GM06990 (cell line): Measurements from ENCODE around the gene MLPH.

Experiments
- DNase-seq: peaks from one replicate; pipeline ENCODE4 v3.0.0-alpha.2; 2011; ENCODE audit not compliant: insufficient read length; ENCODE audit errors: extremely low read depth
- H3K27me3 ChIP-seq: replicated peaks from 2 replicates; pipeline ENCODE4 v1.6.0; 2011; ENCODE audit warnings: low read length; ENCODE audit not compliant: control insufficient read depth, insufficient read depth
- H3K36me3 ChIP-seq: 2 replicates; pipeline ENCODE4 v1.5.1; 2011; ENCODE audit warnings: low read length; ENCODE audit not compliant: control insufficient read depth, insufficient read depth
- H3K4me3 ChIP-seq: replicated peaks from 2 replicates; pipeline ENCODE4 v1.5.1; 2011; ENCODE audit warnings: low read depth, mild to moderate bottlenecking, control low read depth, low read length
- TF ChIP-seq, protein P1 (sequence below): IDR thresholded peaks from 2 replicates; pipeline ENCODE4 v1.5.1; 2011; ENCODE audit warnings: low read length, control low read depth, mild to moderate bottlenecking, inconsistent platforms; ENCODE audit not compliant: insufficient read depth, poor library complexity, severe bottlenecking

MLPH gene

DNA sequence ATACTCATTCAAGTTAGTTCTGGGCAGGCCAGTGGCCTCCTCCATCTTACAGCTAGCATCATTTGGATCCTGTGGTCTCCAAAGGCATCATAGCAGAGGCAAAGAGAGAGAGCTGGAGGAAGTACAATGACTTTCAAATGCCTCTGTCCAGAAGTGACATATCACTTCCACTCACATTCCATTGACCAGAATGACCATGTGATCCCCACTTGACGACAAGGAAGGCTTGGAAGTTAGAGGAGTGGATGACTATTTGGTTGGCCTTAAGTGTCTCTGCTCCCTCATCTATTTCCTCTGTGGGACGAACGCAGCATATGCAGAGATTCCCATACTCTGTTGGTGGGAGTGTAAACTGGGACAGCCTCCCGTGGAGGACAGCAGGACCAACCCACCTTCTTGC, 27.8 kb upstream of the MLPH start:
- H3K36me3 ChIP-seq = no peaks in the 10 kb centered on the region
- H3K4me3 ChIP-seq = no peak overlapping the region
- TF ChIP-seq, protein P1, sequence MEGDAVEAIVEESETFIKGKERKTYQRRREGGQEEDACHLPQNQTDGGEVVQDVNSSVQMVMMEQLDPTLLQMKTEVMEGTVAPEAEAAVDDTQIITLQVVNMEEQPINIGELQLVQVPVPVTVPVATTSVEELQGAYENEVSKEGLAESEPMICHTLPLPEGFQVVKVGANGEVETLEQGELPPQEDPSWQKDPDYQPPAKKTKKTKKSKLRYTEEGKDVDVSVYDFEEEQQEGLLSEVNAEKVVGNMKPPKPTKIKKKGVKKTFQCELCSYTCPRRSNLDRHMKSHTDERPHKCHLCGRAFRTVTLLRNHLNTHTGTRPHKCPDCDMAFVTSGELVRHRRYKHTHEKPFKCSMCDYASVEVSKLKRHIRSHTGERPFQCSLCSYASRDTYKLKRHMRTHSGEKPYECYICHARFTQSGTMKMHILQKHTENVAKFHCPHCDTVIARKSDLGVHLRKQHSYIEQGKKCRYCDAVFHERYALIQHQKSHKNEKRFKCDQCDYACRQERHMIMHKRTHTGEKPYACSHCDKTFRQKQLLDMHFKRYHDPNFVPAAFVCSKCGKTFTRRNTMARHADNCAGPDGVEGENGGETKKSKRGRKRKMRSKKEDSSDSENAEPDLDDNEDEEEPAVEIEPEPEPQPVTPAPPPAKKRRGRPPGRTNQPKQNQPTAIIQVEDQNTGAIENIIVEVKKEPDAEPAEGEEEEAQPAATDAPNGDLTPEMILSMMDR = no peak
- DNase-seq = no peak
- H3K27me3 ChIP-seq = no peaks in the 10 kb centered on the region

DNA sequence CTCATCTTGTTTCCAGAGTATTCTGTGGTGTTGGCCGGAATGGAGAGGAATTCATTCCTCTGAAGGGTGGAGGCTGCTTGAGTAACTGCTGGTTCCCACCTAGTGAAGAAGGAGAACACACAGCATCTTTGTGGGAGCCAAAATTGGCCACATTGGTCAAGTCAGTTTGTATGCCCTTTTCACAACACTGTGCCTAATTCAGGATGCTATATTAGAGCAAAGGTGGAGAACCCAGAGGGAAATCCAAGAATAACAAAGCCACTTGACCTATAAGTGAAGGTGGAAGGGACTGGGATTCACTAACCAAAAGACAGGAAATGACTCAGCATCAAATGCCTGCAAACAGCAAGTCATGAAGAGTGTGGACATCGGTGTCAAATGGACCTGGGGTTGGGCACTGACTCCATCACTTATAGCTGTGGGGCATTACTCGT, 27.3 kb upstream of the MLPH start:
- TF ChIP-seq, protein P1 = no peak
- H3K36me3 ChIP-seq = no peaks in the 10 kb centered on the region
- no peak for DNase-seq
- no peaks in the 10 kb centered on the region for H3K27me3 ChIP-seq
- no peak overlapping the region for H3K4me3 ChIP-seq

DNA sequence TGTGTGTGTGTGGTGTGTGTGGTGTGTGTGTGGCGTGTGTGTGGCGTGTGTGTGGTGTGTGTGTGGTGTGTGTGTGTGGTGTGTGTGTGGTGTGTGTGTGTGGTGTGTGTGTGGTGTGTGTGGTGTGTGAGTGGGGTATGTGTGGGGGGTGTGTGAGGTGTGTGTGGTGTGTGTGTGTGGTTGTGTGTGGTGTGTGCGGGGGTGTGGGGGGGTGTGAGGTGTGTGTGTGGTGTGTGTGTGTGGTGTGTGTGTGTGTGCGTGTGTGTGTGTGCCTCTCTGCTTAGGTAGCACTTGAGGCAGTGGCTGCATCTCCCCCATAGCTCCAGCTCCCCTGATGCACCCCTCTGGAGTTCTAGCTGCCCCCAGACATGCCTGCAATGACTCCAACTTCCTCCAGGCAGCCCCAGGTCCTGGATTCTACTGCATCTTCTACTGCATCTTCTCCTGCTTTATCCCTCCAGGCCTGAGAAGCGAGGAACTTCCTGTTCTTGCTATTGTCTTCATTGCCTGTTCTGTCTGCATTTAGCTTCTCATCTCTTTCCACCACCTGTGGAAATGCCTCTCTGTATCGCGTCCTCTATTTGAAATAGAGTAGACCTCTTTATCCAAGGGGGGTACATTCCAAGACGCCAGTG, 22.2 kb upstream of the MLPH start:
- H3K4me3 ChIP-seq = no peak overlapping the region
- DNase-seq = no peak
- TF ChIP-seq, protein P1 = no peak
- no peaks in the 10 kb centered on the region for H3K36me3 ChIP-seq
- no peaks in the 10 kb centered on the region for H3K27me3 ChIP-seq

DNA sequence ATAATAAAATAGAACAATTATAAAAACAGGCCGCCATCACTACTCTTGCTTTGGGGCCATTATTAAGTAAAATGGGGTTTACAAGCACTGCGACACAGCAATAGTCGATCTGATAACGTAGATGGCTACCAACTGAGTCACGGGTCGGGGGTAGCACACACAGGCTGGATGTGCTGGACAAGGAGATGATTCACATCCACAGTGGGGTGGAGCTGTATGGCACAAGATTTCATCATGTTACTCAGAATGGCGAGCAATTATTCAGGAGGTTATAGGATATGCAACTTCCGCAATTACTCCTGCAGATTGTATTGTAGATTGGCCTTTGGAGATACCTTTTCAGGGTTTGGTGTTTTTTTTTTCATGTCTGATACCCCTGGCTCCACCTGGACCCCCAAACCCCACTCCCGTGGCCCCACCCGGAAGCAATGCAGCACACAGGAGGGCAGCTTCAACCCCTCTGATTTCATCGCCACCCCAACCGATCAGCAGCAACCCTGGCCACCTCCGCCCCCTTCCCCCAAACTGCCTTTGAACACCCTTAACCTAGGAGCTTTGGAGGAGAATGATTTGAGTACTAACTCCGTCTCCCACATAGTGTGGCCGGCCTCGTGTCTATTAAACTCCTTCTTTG, 21.4 kb upstream of the MLPH start:
- DNase-seq = no peak
- no peaks in the 10 kb centered on the region for H3K27me3 ChIP-seq
- H3K4me3 ChIP-seq = no peak overlapping the region
- TF ChIP-seq, protein P1 = no peak
- H3K36me3 ChIP-seq = no peaks in the 10 kb centered on the region

DNA sequence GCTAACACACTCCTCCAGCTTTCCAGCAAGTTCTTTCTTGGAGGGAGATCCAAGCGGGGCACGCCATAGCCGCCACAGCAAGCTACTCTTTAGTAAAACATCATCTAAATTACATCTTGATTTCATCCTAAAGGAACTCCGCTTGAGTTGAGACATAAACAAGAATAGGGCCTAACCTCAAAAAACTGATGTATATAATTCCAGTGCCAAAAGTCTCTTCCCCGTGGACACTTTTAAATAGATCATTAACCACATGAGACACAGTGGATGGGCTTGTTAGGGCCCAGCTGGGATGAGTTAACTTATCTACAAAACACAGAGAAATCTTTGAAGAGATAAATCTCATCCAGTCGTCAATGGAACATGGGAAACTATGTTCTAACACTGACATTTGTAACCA, 20.8 kb upstream of the MLPH start:
- H3K27me3 ChIP-seq = no peaks in the 10 kb centered on the region
- TF ChIP-seq, protein P1 = no peak
- DNase-seq = no peak
- no peaks in the 10 kb centered on the region for H3K36me3 ChIP-seq
- H3K4me3 ChIP-seq = no peak overlapping the region
